Endothelial cell of umbilical vein (primary cell): ENCODE results near the gene TFIP11. TPM values are rescaled to one million over a fixed set of nuclear protein-coding genes. Genes with fewer than 3 reads are reported as not detected.

Experiments used
- BruUV-seq: library from RNA; stranded (reverse); fragments of 400-500 nt; replicated peaks from 2 replicates; lab custom pipeline; 2021; lab: Mats Ljungman, UMichigan
- CTCF ChIA-PET: fragments of 300-600, 350-600 bp; sonication (Branson Sonifier 250); formaldehyde crosslinking; loops from one replicate; lab custom pipeline; 2021; ENCODE audit warnings: antibody characterized with exemption, inconsistent platforms; lab: Charles Lee
- POLR2A ChIA-PET: fragments of 300-600, 350-600 bp; sonication (Branson Sonifier 250); formaldehyde crosslinking; loops from one replicate; lab custom pipeline; 2021; ENCODE audit warnings: antibody characterized with exemption, inconsistent platforms; lab: Charles Lee
- DNase-seq: peaks from one replicate; pipeline ENCODE4 v3.0.0-alpha.2; 2011; ENCODE audit warnings: low read depth, low spot score
- FAIRE-seq: peaks from 2 replicates; lab custom pipeline; 2011; peaks lifted over from hg19 to GRCh38; lab: Jason Lieb, UNC
- H2AFZ ChIP-seq: 2 replicates; pipeline ENCODE4 v1.6.0; 2012; ENCODE audit warnings: low read depth, low read length, control low read depth, inconsistent platforms
- H3K27ac ChIP-seq: 2 replicates; pipeline ENCODE4 v1.5.1; 2011; ENCODE audit warnings: low read depth, mild to moderate bottlenecking, control low read depth, low read length, moderate library complexity; ENCODE audit not compliant: insufficient read depth
- H3K27me3 ChIP-seq, 2 experiments: 2 replicates each; pipeline versions ENCODE4 v1.6.0 to v1.6.1; 2011; ENCODE audit warnings: low read length in 2 of 2, mixed read lengths in 1 of 2; ENCODE audit not compliant: control insufficient read depth in 2 of 2, insufficient read depth in 2 of 2
- H3K36me3 ChIP-seq, 2 experiments: 2 replicates in 1 of 2; 3 replicates in 1 of 2; pipeline ENCODE4 v1.5.1; 2011; ENCODE audit warnings: low read length in 2 of 2, mild to moderate bottlenecking in 1 of 2, moderate library complexity in 1 of 2; ENCODE audit not compliant: control insufficient read depth in 2 of 2, insufficient read depth in 2 of 2; ENCODE audit errors: extremely low read depth in 1 of 2
- H3K4me1 ChIP-seq: 3 replicates; pipeline ENCODE4 v1.5.1; 2011; ENCODE audit warnings: mild to moderate bottlenecking, low read length; ENCODE audit not compliant: control insufficient read depth, insufficient read depth; ENCODE audit errors: extremely low read depth
- H3K4me2 ChIP-seq: 2 replicates; pipeline ENCODE4 v1.6.1; 2011; ENCODE audit warnings: low read length, control low read depth, mixed read lengths; ENCODE audit not compliant: insufficient read depth
- H3K4me3 ChIP-seq, 3 experiments: fragments of 200-600 bp in 1 of 3; sonication (generic), shearing (Covaris generic) in 1 of 3; replicated peaks in 1 of 3; 2 replicates each; pipeline ENCODE4 v1.5.1; 2011 to 2016; ENCODE audit warnings: control low read depth in 3 of 3, low read length in 3 of 3, mild to moderate bottlenecking in 2 of 3, inconsistent platforms in 1 of 3, low read depth in 1 of 3, moderate library complexity in 1 of 3; ENCODE audit not compliant: insufficient read depth in 1 of 3
- H3K79me2 ChIP-seq: 2 replicates; pipeline ENCODE4 v1.6.0; 2012; ENCODE audit warnings: low read length, inconsistent platforms; ENCODE audit not compliant: control insufficient read depth, insufficient read depth
- H3K9ac ChIP-seq: replicated peaks from 2 replicates; pipeline ENCODE3; 2011; ENCODE audit warnings: low read length, control low read depth; ENCODE audit not compliant: insufficient read depth; ENCODE audit errors: extremely low read depth
- H3K9me1 ChIP-seq: replicated peaks from 3 replicates; pipeline ENCODE4 v1.6.0; 2011; ENCODE audit warnings: mild to moderate bottlenecking, low read length; ENCODE audit not compliant: control insufficient read depth, insufficient read depth; ENCODE audit errors: extremely low read depth
- H3K9me3 ChIP-seq: replicated peaks from 2 replicates; pipeline ENCODE4 v1.5.1; 2012; ENCODE audit warnings: low read length, inconsistent platforms; ENCODE audit not compliant: control insufficient read depth, insufficient read depth
- H4K20me1 ChIP-seq: replicated peaks from 2 replicates; pipeline ENCODE3; 2011; ENCODE audit warnings: mild to moderate bottlenecking, low read length; ENCODE audit not compliant: control insufficient read depth, insufficient read depth; ENCODE audit errors: extremely low read depth
- EZH2 ChIP-seq: IDR thresholded peaks from 2 replicates; pipeline ENCODE4 v1.6.1; 2012; ENCODE audit warnings: borderline replicate concordance, low read depth, mild to moderate bottlenecking, moderate library complexity, low read length, inconsistent platforms; ENCODE audit not compliant: severe bottlenecking
- FOS ChIP-seq: IDR thresholded peaks from 2 replicates; pipeline ENCODE4 v1.6.1; 2011; ENCODE audit warnings: mild to moderate bottlenecking, low read length, moderate library complexity, borderline replicate concordance; ENCODE audit not compliant: insufficient read depth
- GATA2 ChIP-seq: IDR thresholded peaks from 2 replicates; pipeline ENCODE4 v1.7.0; 2011; ENCODE audit warnings: low read depth, mild to moderate bottlenecking, moderate library complexity, mixed read lengths, low read length; ENCODE audit not compliant: insufficient read length, insufficient read depth
- JUN ChIP-seq: IDR thresholded peaks from 2 replicates; pipeline ENCODE4 v1.6.1; 2011; ENCODE audit warnings: borderline replicate concordance, low read depth; ENCODE audit not compliant: insufficient read length, insufficient read depth
- MYC ChIP-seq: IDR thresholded peaks from one replicate; pipeline ENCODE4 v1.6.1; 2011; ENCODE audit warnings: mild to moderate bottlenecking, low read depth, low read length
- POLR2A ChIP-seq: IDR thresholded peaks from 2 replicates; pipeline ENCODE4 v1.6.1; 2012; ENCODE audit warnings: low read depth, mild to moderate bottlenecking, control low read depth, low read length
- POLR2AphosphoS5 ChIP-seq: IDR thresholded peaks from 2 replicates; pipeline ENCODE4 v1.6.1; 2012; ENCODE audit warnings: low read depth, mild to moderate bottlenecking, control low read depth, low read length, moderate library complexity; ENCODE audit not compliant: insufficient read depth
- dilution Hi-C: fragments of 300-500 bp; cut with MboI; formaldehyde crosslinking; loops from one replicate; pipeline ENCODE4 v1.15.0; 2019; ENCODE audit warnings: low sequenced_read_pairs; ENCODE audit not compliant: extremely low pct_ligation_motif_present
- intact Hi-C: fragments of 100-400 bp; cut with micrococcal nuclease; formaldehyde crosslinking; loops from one replicate; pipeline ENCODE4 v1.10.0; 2022
- polyA plus RNA-seq, 4 experiments: library from polyadenylated mRNA; depleted of rRNA in 3 of 4; stranded (reverse) in 3 of 4; unstranded in 1 of 4; fragments of >200 nt; gene quantifications; 2 replicates each; pipeline versions ENCODE4 v1.2.1 to v1.2.3, GENCODE V29; 2011 to 2012; ENCODE audit warnings: missing spikeins in 1 of 4
- total RNA-seq: library from RNA; stranded (reverse); gene quantifications from 2 replicates; pipeline ENCODE4 v1.2.3, GENCODE V29; 2021
- TF ChIP-seq, protein P1 (sequence below), 2 donors: IDR thresholded peaks; 1 replicate in 1 of 2; 2 replicates in 1 of 2; pipeline ENCODE4 v1.5.1; 2011; ENCODE audit warnings: low read length in 2 of 2, mild to moderate bottlenecking in 2 of 2, moderate library complexity in 2 of 2, control low read depth in 1 of 2, inconsistent platforms in 1 of 2, low read depth in 1 of 2; ENCODE audit not compliant: insufficient read depth in 1 of 2; ENCODE audit errors: extremely low read depth in 1 of 2
- TF ChIP-seq, protein P2 (sequence below): IDR thresholded peaks from 2 replicates; pipeline ENCODE4 v1.6.1; 2011; ENCODE audit not compliant: insufficient read depth, insufficient read length

The TFIP11 gene
- total and polyA plus RNA-seq, 2 donors (not counting 3 experiments of a cell fraction or from before 2014, with no cell fraction given): 35.7 to 54.9 TPM

DNA sequence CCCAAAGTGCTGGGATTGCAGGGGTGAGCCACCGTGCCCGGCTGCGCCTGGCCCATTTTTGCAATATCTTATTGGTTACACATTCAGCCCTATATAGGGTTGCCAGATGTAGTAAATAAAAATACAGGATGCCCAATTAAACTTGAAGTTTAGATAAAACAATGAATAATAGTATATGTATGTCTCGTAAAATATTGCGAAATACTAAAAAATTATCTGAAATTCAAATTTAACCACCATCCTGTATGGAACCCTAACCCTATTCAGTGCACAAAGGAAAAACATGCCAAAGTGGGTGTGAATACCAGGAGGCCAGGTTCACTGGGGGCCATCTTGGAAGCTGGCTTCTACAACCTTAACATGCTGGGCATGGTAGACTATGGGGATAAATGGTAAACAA, 5.2 kb upstream of the TFIP11 start:
- no peak overlapping the region for H3K4me3 ChIP-seq
- BruUV-seq: no TSS peak
- H3K79me2 ChIP-seq: no peaks in the 10 kb centered on the region
- no peak overlapping the region for H3K27ac ChIP-seq
- no peaks in the 10 kb centered on the region for H3K9me3 ChIP-seq
- H3K4me1 ChIP-seq: peaks cover 8% of the 10 kb centered on the region
- no peak overlapping the region for H3K4me2 ChIP-seq
- no peaks in the 10 kb centered on the region for H3K36me3 ChIP-seq
- H3K27me3 ChIP-seq: no peaks in the 10 kb centered on the region
- ChIA-PET CTCF (interaction anchor here (0.6 kb wide), 1 partner anchor 16 kb away, joined by 3 read pairs; no protein-coding TSS in a partner anchor), POLR2A (no interaction called here)
- dilution Hi-C loops (no loop called here), intact Hi-C loops (no loop called here)
- no peak for DNase-seq
- H3K9me1 ChIP-seq: no peaks in the 10 kb centered on the region
- H3K9ac ChIP-seq: no peak overlapping the region
- TF ChIP-seq, protein P1, sequence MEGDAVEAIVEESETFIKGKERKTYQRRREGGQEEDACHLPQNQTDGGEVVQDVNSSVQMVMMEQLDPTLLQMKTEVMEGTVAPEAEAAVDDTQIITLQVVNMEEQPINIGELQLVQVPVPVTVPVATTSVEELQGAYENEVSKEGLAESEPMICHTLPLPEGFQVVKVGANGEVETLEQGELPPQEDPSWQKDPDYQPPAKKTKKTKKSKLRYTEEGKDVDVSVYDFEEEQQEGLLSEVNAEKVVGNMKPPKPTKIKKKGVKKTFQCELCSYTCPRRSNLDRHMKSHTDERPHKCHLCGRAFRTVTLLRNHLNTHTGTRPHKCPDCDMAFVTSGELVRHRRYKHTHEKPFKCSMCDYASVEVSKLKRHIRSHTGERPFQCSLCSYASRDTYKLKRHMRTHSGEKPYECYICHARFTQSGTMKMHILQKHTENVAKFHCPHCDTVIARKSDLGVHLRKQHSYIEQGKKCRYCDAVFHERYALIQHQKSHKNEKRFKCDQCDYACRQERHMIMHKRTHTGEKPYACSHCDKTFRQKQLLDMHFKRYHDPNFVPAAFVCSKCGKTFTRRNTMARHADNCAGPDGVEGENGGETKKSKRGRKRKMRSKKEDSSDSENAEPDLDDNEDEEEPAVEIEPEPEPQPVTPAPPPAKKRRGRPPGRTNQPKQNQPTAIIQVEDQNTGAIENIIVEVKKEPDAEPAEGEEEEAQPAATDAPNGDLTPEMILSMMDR (IDR thresholded peaks at IDR 0.05; ENCODE audit: extremely low read depth in 1 of 2, insufficient read depth in 1 of 2, low read depth in 1 of 2, low read length in 2 of 2): no peak
- TF ChIP-seq, protein P2, sequence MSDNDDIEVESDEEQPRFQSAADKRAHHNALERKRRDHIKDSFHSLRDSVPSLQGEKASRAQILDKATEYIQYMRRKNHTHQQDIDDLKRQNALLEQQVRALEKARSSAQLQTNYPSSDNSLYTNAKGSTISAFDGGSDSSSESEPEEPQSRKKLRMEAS: no peak
- TF ChIP-seq POLR2A (no peak), FOS (no peak)
- H2AFZ ChIP-seq: no peak overlapping the region
- H4K20me1 ChIP-seq: no peaks in the 10 kb centered on the region
- no peak for FAIRE-seq

DNA sequence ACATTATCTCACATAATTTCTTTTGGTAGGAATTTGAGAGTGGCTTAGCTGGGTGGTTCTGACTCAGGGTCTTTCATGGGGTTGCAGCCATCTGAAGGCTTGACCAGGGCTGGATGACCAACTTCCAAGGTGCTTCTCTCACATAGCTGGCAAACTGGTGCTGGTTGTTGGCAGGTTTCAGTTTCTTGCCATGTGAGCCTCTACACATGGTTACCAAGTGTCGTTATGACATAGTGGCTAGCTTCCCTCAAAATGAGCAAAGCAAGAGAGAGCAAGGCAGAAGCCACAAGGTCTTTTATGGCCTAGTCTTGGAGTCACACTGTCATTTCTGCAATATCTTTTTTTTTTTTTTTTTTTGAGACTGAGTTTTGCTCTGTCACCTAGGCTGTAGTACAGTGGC, 4.2 kb upstream of the TFIP11 start:
- CTCF ChIA-PET: interaction anchor here (1.0 kb wide), 1 partner anchor 14 kb away, joined by 3 read pairs; no protein-coding TSS in a partner anchor
- Histone ChIP-seq H3K4me3 (no peak overlapping the region), H3K9ac (no peak overlapping the region), H3K9me3 (no peaks in the 10 kb centered on the region), H3K9me1 (no peaks in the 10 kb centered on the region), H3K4me1 (peaks cover 12% of the 10 kb centered on the region), H2AFZ (no peak overlapping the region), H3K36me3 (no peaks in the 10 kb centered on the region), H3K79me2 (peaks cover 7% of the 10 kb centered on the region), H3K27ac (no peak overlapping the region), H3K4me2 (no peak overlapping the region), H3K27me3 (no peaks in the 10 kb centered on the region), H4K20me1 (no peaks in the 10 kb centered on the region)
- no peak for DNase-seq
- intact Hi-C loops (no loop called here), dilution Hi-C loops (no loop called here)
- TF ChIP-seq MYC (no peak), POLR2AphosphoS5 (no peak), JUN (no peak), EZH2 (no peak), GATA2 (no peak), FOS (no peak), POLR2A (no peak)
- TF ChIP-seq, protein P1 (IDR thresholded peaks at IDR 0.05; ENCODE audit: extremely low read depth in 1 of 2, insufficient read depth in 1 of 2, low read depth in 1 of 2, low read length in 2 of 2): no peak
- TF ChIP-seq, protein P2: no peak
- POLR2A ChIA-PET: interaction anchor here (1.1 kb wide), 1 partner anchor 13 kb away, joined by 6 read pairs; no protein-coding TSS in a partner anchor
- BruUV-seq: no TSS peak
- FAIRE-seq: no peak
